C4-2B (cell line): ENCODE data around the gene EXOC6.

ENCODE experiments used
- CTCF ChIP-seq: fragments of 450-650 bp; conservative IDR thresholded peaks from 2 replicates; pipeline ENCODE4 v1.5.1; 2017; ENCODE audit warnings: mild to moderate bottlenecking
- ZFX ChIP-seq: fragments of 450-650 bp; IDR thresholded peaks from 2 replicates; pipeline ENCODE4 v1.6.1; 2017

GRCh38 chr10:92880917-92881316, 32.6 kb downstream of the EXOC6 start:
- no peak for TF ChIP-seq CTCF
- TF ChIP-seq ZFX: no peak
